NCI-H1092 (cell line): ENCODE data around the gene NAA80.

Experiments
- DNase-seq: peaks from one replicate; lab custom pipeline; 2025; lab: John Stamatoyannopoulos, UW

The NAA80 gene

GRCh38 chr3:50256978-50257890, 42.0 kb downstream of the NAA80 start:
- DNase-seq, result no peak

DNA sequence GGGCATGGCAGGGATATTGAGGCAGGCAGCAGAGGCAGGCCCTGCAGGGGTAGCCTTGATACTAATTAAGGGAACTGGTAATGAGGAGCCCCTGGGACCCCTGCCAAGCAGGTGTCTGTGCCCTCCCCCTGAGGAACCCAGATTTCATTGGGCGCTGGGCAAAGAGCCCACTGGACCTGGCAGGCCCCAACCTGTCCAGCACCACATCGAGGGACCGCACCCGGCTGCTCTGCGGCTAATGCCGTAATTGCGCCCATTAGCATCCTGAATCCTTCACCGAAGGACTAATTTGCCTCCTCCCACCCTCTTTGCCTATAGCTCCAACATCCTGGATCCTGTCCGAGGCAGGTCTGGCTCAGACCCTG, 44.0 kb downstream of the NAA80 start:
- no peak for DNase-seq

GRCh38 chr3:50254577-50255250, 44.5 kb downstream of the NAA80 start:
- DNase-seq, result no peak

DNA sequence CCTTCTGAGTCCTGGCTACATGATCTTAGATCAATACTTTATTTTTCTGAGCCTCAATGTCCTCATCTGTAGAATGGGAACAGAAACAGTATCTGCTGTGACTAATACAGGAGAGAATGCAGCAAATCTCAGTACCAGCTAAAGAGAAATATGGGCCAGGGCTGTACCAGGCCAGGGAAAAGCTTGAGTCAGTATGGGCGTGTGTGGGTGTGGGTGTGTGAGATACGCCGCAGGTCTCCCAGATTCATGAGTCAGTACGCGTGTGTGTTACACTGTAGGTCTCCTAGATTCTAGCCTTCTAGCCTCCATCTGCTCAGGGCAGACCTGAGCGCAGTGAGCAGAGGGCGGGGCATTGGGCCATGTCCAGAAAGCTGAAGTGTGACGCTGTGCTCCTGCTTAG, 48.0 kb downstream of the NAA80 start:
- no peak for DNase-seq

GRCh38 chr3:50250514-50250913, 48.7 kb downstream of the NAA80 start:
- no peak for DNase-seq

GRCh38 chr3:50249457-50249856, 49.7 kb downstream of the NAA80 start:
- DNase-seq, result no peak

GRCh38 chr3:50248387-50248786, 50.8 kb downstream of the NAA80 start:
- no peak for DNase-seq

DNA sequence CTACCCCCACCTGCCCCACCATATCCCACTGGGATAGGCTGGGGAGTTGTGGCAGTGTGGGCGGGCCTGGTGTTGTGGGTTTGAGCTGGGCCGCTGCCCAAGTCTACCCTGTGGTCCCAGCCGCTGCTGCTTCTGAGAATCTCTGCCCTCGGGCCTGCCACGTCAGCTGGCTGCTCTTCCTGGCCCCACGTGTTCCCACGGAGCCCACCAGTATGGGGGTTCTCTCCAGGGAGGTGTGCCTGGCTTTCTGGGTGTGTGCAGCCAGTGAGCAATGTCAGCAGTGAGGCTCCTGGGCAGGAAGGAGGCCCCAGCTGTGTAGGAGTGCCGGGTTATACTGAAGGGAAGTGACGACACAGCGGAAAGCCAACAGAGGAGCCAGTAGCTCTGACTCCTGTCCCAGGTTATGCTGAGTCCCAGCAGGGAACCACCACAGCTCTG, 52.7 kb downstream of the NAA80 start:
- no peak for DNase-seq
